Right renal cortex interstitium (tissue), 3 donors: ENCODE measurements around the gene POU3F3. TPM values are rescaled to one million over a fixed set of nuclear protein-coding genes. Genes with fewer than 3 reads are reported as not detected.
A peak's percentile ranks its signal among the peaks of the same experiment; 100 is the strongest.

Source experiments
- DNase-seq, 3 donors: peaks; one replicate each; pipeline ENCODE4 v3.0.0-alpha.2; 2013; ENCODE audit warnings: low read depth in 3 of 3, low spot score in 2 of 3
- polyA plus RNA-seq, 3 donors: library from polyadenylated mRNA; unstranded; fragments of 120-200 nt; gene quantifications; one replicate each; pipeline ENCODE4 v1.2.1, GENCODE V29; 2013; ENCODE audit not compliant: insufficient read length in 3 of 3

POU3F3 gene
- polyA plus RNA-seq, 3 donors: 81.8 to 86.0 (median 83.9) TPM

DNA sequence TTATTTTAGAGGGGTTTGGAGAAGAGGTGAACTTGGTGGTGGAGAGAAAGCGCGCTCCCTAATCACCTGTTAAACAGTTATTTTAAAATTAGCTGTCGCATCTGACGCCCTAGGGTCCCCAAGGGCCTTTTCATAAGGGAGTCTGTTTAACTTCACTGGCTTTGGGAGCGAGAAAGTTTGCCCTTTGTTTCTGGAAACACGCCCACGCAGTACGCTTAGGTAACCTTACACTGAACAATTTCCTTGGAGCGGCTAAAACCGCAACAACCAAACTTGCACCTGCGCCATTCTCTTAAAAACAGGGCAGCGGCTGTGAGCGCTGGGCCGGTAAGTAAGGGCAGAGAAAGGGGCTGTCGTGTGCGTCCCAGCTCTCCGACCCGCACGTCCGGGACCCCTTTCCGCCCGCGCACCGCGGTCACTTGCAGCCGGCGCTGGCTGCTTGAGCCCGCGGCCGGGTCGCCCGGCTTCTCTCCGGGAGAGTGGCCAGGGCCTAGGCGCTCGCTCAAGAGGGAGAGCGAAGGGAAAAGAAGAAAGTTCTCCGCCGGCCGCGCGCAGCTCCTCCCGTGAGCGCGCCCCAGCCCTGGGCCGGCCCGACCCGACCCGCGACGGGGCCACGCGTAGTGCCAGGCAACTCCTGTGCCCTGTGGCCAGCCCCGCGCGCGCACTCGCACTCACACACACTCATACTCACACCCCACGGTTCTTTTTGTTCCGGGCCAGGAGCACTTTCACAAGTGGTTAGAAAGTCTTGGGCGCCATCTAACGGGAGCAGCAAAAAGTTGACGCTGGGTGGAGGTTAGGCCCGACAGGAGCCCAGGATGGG is 19.2 kb downstream of the POU3F3 start:
- DNase-seq: peak in 1 of 3 donors; percentile 70

DNA sequence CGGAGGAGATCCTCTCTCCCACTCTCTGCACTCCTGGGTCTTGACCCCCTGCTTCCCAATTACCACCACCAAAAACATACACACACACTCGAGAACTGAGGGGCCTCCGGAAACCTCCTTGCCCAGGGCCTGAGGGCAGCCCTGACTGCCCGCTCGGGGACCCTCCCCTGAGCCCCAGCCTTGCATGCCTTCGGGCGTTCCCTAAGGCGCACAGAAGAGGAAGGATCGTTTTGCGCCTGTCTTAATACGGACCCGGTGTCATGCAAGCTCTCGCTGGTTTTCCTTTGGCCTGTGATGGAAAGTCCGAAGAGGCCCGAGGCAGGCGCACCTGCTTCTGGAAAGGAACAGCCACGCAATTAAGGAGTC is 19.8 kb downstream of the POU3F3 start:
- no peak for DNase-seq

DNA sequence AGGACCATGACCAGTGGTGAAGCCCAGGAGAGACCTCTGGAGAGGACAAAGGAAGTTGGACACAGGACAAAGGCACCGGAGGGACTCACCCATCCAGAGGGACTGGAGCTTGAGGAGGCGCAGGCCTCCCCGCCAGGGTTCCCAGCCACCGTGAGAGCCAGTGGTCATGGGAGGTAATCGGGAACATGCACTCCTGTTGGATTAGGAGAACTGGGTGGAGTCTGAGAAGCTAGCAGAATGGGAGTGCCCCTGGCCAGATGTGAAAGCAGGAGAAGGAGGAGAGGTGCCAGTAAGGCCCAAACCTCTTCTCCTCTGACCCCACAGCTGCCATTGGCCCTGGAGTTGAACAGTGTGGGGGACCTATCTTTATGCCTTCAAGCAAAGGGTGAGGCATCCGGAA is 20.3 kb downstream of the POU3F3 start:
- DNase-seq: no peak

DNA sequence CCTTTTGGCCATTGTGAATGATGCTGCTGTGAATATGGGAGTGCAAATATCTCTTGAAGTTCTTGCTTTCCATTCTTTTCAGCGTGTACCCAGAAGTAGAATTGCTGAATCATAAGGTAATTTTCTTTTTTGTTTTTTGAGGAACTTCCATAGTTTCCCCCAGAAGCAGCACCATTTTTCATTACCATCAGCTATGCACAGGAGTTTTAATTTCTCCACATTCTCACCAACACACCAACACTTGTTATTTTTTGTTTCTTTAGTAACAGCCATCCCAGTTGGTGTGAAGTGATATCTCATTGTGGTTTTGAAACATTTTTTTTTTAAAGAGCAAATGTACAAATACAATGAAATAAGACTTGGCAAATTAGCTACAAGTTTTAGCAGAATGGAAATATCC is 21.3 kb downstream of the POU3F3 start:
- DNase-seq: no peak

DNA sequence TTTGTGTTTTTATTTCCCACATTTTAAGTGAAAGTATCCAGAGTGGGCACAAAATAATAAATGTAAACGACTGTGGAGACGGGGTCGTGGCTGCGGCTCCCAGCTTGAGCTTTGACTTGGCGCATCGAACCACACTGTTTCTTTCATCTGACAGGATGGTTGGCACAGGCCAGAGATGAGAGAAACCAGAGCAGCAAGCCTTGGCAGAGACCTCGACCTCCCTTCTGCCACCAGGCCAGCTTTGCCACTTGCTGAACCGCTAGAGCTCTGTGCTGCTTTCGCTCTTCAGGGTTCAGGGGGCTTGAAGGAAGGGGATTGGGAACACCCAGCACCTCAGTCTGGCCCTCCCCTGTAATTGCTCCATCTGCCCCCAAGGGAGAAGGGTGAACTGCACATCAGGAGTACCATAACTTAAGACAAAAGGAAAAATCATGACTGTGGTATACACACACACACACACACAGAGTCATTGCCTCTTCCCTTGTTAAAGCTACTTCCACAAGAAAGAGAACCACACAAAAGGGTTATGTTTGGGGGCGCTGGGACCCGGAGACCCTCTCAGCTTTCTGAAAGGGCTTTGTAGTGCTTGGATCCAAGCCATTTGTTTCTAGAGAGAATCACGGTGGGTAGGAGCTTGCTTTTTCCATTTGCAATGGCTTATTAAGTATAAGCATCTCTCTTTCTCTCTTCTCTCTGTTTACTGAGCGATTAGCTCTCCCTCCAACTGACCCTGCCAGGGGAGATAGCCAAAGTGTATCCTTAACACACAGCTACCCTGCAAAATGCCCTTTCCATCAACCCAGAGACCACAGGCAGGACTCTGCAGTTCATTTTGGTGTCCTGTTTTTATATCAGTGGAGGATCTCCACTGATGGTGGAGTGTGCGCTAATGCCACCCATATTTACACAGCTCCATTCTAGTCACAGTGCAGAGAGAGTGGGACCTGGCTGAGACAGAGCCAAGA is 23.0 kb downstream of the POU3F3 start:
- no peak for DNase-seq

DNA sequence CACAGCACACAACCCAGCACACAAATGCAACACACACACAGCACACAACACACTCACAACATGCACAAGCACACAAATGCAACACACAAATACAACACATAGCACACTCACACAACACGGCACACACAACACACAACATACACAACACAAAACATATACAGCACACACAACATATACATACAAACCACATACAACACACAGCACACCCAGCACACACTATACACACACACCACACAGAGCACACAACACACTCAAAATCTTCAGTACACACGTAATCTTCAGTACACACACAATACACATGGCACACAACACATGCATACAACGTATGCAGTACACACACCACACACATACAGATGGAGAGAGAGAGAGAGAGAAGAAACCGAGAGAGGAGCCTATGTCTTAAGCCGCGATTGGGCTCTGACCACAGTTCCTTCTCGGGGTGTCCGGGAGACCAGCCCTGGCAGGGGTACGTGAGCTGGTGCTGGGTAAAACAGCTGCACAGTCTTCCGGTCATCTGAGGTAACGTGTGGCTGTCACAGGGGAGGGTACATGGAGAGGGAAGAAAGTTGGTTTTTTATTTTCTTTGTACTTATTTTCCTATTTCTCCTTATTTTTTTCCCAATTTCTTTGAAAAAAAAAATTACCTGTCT is 25.1 kb downstream of the POU3F3 start:
- DNase-seq: no peak

DNA sequence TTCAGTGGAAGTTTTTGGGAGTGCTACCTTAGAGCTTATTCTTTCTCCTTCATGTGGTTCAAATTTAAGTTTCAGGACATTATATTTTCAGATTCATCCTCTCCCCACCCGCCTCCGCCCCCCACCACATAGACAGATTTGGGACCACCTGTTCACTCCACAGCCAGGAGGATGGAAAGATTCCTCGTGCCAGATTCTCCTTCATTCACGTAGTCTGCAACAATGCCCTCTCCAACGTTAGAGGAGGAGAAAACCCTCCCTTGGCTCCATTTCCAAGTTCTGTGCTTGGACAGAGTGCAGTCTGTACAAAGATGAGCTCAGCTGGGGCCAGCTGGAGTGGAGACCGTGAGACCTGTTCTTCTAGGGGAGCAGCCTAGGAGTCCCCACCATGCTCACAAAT is 26.2 kb downstream of the POU3F3 start:
- no peak for DNase-seq

DNA sequence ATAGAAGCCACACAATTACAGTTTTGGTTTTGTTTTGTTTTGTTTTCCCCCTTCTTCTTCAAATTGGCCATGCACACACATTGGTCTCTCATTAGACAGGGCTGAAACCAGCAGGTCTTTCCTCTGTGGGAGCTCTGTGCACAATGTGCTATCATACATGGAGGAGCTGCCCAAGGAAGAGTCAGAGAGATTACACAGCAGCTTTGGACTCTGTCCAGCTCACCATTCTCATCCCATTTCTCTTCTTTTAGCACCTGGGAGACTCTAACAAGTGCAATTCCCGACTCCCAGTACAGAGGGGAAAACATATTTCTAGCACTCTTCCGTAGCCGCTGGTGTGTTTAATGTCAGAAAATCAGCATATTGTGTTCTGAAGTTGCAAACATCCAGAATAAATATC is 29.4 kb downstream of the POU3F3 start:
- no peak for DNase-seq

DNA sequence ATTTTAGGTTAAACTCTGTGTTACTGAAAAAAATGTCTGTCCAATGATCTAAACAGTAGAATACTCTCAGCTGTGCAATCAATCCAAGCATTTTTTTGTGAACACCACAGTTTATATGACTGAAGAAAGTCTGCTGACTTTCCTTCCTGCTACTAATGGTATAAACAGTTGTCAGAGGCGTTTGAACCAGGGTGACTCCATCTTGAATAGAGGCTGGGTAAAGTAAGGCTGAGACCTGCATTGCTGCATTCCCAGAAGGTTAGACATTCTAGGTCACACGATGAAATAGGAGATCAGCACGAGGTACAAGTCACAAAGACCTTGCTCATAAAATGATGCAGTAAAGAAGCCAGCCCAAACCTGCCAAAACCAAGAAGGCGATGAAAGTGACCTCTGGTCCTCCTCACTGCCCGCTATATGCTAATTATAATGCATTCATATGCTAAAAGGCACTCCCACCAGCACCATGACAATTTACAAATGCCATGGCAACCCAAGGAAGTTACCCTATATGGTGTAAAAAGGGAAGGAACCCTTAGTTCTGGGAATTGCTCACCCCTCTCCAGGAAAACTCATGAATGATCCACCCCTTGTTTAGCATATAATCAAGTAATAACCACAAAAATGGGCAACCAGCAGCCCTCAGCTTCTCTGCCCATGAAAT is 31.3 kb downstream of the POU3F3 start:
- DNase-seq: no peak

DNA sequence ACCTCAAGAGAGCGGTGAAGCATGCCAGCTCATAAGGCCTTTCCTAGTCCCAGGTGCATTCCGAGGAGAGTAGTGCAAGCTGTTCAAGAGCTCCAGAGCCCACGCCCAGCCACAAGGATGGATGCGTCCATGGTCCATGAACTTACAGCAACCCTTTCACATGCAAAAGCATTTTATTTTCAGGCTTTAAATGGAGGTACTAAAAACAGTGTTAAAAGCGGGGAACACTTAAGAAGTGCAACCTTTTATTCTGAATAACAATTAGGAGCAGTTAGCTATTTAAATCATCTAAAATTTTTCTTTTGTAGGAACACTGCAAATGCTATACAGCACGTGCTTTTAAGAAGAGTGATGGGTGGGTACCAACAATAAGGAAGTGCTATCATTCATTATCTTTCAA is 33.8 kb downstream of the POU3F3 start:
- no peak for DNase-seq

DNA sequence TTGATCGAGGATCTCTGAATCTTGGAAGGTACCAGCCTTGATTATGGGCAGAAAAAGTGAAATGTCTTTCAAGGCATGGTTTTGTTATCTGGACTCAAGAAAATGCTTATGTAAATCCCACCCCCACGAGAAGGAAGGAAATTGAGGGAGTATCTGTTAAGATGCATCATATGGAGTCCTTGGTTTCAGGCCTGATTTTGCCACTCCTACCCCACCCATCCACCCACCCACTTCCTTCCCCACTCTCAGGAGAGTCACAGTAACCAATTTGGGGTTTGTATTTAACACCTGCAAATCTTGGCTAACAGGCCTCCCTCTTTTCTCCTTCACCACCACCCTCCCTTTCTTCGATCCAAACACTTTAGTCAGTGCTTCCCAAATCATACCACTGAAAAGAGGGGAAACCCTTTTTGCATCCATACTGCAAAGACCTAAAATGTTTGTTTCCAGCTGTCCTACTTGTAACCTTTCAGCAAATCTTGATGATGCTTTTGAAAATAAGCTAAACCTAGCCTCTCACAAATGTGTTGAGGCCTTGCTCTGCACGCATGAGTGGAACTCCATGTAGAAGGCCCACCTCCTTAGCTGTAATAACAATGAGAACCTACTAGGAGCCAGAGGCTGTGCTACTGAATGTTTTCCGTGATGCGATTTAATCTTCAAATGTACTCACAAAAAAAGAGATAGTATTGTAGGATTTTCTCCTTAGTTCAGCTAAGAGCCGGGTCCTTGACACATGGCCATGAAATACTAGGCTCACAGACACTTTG is 34.8 kb downstream of the POU3F3 start:
- no peak for DNase-seq

DNA sequence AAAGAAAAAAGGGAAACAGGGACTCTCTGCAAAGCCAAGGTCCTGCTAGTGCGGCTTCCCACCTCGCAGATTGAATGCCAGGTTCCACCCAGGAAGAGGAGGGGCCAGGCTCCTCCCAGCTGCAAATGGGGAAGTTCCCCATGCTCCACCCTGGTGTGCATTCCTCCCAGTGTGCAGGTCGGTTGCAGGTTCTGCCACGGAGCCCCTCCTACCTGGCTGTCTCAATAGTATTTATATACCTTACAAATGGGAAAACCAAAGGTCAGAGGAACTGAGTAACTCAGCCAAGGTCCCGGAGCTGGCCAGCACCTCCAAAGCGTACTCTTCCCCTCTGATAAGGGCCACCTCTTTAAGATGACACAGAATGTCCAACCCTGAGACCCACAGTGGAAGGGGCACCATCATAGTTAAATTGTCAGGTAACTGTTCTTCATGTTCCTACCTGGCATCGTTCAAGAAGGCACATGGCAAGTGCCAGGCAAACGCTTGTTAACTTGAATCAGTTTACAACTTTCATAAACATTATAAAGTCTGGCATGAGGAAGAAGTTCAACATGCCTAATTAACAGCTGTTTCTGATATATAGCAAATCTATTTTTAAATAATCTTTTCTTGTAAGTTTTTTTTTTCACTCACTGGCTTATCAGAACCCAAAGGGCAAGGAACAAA is 35.5 kb downstream of the POU3F3 start:
- no peak for DNase-seq

DNA sequence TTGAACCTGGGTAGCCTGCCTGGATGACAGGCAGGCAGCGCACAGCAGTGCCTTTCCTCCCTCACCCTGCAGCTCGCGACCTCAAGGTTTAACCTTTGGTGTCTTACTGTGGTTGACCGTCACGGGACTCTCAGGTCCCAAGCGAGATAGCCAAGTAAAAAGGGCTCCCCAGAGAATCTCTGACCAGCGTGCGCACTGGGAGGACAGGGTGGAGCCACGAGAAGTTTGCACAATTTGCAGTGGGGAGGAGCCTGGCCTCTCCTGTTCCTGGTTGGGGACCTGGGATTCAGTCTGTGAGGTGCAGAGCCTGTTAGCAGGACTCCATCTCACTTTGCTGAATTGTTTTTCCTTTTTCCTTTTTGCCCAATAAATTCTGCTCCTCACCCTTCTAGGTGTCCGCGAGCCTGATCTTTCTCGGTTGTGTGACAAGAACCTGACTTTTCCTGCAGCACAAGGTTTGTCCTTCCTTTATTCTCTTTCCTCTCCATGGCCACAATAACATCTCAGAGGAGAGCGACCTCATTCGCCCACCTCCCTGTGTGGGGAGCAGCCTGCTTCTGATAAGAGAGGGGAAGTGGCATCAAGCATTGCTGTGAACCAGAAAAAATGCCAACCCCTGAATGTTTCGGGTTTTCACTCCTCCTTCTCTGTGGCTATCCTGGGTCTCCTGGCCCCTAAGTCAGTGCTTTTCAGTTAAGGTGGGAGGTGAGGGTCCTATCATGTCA is 36.2 kb downstream of the POU3F3 start:
- no peak for DNase-seq

DNA sequence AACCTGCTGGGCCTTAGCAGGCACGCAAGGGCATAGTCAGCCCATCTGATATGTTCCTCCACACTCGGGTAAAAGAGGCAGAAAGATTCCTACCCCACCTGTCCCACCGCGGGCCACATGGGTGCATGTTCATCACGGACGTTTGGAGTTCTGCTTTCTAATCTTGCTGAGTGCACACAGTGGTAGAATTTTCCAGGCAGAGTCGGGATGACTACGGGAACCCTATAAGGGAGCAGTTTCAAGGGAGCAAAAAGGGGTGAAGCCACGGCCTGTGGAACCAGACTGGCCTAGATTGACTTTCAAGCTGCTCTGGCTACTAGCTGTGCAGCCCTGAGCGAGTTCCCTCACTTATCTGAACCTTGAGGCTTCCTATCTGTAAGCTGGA is 36.8 kb downstream of the POU3F3 start:
- DNase-seq: no peak

DNA sequence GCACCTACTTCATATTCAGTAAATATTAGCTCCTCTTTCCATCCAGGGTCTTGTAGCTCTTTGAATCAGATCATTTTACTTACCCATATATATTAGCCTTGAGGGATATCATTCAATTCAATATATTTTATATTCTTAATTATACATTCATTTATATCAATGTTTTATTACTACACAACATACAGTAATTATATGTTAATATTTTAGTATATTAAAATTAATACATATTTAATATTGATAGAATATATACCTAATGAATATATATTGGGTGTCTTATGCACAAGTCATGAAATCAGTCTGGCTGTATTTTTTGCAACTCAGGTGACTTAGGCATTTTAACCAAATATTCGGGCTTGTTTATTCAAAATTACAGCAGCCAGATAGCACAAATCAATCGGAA is 37.2 kb downstream of the POU3F3 start:
- DNase-seq: no peak

DNA sequence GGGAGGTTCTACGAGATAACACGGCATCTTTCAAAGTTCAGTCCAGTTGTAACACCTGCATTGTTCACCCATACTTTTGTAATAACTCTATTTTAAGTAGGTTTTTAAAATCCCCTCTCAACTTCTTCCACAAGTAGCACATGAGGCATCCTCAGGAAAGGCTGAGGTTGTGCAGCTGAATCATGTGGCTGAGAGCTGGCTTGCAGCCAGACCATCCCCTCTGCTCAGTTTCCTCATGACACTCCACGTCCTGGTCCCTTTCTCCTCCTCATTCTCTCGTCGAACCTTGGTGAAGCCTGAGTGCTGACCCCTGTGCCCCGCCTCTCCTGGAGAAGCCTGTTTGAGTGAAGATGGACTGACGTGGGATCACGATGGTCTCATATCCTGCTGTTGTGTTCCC is 42.5 kb downstream of the POU3F3 start:
- no peak for DNase-seq

DNA sequence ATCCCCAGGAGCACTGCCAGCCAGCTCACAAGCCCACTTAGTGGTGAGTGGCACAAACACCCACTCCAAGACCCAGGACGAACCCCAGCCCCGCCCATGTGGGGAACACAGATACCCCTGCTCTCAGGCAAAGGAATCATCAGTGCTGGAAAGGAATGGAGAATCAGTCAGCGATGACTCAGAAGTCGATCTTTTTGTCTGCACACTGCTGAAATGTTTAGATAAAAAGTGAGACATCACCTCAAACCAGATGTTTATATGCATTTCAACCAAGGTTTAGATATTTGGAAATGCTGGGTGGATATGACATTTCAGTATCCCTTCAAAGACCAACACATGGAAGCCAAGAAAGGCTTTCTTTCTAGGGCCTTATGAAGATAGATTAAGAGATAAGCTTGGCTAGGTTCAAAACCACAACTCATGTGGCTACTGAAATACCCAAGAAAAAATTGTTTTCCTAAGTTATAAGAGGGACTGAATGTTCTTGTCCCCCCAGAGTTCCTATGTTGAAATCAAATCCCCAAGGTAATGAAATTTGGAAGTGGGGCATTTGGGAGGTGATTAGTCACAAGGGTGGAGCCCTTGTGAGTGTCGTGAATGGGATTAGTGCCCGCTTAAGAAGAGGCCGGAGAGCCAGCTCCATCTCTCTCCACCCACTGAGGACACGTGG is 43.7 kb downstream of the POU3F3 start:
- DNase-seq: no peak

DNA sequence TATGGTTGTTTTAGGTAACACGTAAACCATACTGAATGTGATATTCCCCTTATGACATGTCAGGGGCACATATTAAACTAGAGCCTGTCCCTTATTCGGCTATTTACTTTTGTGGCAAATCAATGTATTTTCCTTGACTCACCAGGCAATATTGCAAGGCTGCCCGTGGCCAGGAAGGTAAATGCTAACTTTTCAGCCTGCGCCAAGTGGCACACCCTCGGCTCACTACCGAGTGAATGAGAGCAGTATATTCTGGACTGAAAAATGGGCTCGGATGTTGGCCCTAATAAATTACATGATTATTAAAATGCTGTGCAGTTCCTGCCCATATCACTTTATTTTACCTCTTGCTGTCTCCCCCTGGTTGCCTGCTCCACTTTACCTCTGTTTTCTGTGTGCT is 46.7 kb downstream of the POU3F3 start:
- no peak for DNase-seq
